Measurements from ENCODE around the gene NFIB. TPM values are rescaled to one million over a fixed set of nuclear protein-coding genes. Genes with fewer than 3 reads are reported as not detected.

The NFIB gene
- polyA plus RNA-seq, 2 of the 4 experiments (the other 2 are of a cell fraction) = 10.7 to 21.7 TPM

GRCh38 chr9:14193328-14193990, 120.5 kb downstream of the NFIB start:
- no peak overlapping the region for H3K4me3 ChIP-seq
- H3K4me1 ChIP-seq = peaks cover 13% of the 10 kb centered on the region; the same call in 2 of the 3 replicates
- no peak for DNase-seq (ENCODE audit: low read depth in 1 of 2, low spot score in 1 of 2)
- H3K27ac ChIP-seq = no peak overlapping the region
- FAIRE-seq = no peak
- TF ChIP-seq, protein P1, sequence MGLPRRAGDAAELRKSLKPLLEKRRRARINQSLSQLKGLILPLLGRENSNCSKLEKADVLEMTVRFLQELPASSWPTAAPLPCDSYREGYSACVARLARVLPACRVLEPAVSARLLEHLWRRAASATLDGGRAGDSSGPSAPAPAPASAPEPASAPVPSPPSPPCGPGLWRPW (IDR thresholded peaks at IDR 0.05) = no peak
- TF ChIP-seq EHMT2 (IDR thresholded peaks at IDR 0.05; ENCODE audit: low read depth) = no peak
- no peak for TF ChIP-seq TP53 (CRISPR knock-in tag; IDR thresholded peaks at IDR 0.05)
- no peak for TF ChIP-seq RNF2 (IDR thresholded peaks at IDR 0.05; ENCODE audit: borderline replicate concordance, low read depth)
- TF ChIP-seq HOXA7 (CRISPR knock-in tag; IDR thresholded peaks at IDR 0.05) = no peak
- no peak for TF ChIP-seq MAX (IDR thresholded peaks at IDR 0.05)
- TF ChIP-seq MAFK (IDR thresholded peaks at IDR 0.05; ENCODE audit: partially characterized antibody) = no peak
- ATAC-seq = no peak
- POLR2A ChIA-PET = interaction anchor here (0.5 kb wide), 1 partner anchor 167 kb away, joined by 3 read pairs; no protein-coding TSS in a partner anchor
- WGBS (ENCODE audit: missing lambda C conversion rate) = 93% methylated on average over 7 of the region's 7 CpGs
- no peaks in the 10 kb centered on the region for H3K9me3 ChIP-seq
- CTCF ChIA-PET = no interaction called here
- H3K4me2 ChIP-seq = no peak overlapping the region

- H3K27ac ChIP-seq = no peak overlapping the region
- FAIRE-seq (no peak), DNase-seq (ENCODE audit: low read depth in 1 of 2, low spot score in 1 of 2) (no peak), ATAC-seq (no peak)
- peaks cover 17% of the 10 kb centered on the region; the same call in 2 of the 3 replicates for H3K4me1 ChIP-seq
- no peak overlapping the region for H3K4me2 ChIP-seq
- ChIA-PET CTCF (no interaction called here), POLR2A (no interaction called here)
- H3K9me3 ChIP-seq = no peaks in the 10 kb centered on the region
- no peak overlapping the region for H3K4me3 ChIP-seq
- no peak for TF ChIP-seq MAZ (IDR thresholded peaks at IDR 0.05; ENCODE audit: borderline replicate concordance, low read depth, low read length)
- no peak for TF ChIP-seq ZNF302 (CRISPR knock-in tag; IDR thresholded peaks at IDR 0.05)
- TF ChIP-seq SMC3 (IDR thresholded peaks at IDR 0.05) = no peak
- no peak for TF ChIP-seq POLR2A (IDR thresholded peaks at IDR 0.05; ENCODE audit: low read length)
- no peak for TF ChIP-seq MAFK (IDR thresholded peaks at IDR 0.05; ENCODE audit: partially characterized antibody)
- no peak for TF ChIP-seq HOXA7 (CRISPR knock-in tag; IDR thresholded peaks at IDR 0.05)
- TF ChIP-seq FOXS1 (CRISPR knock-in tag; IDR thresholded peaks at IDR 0.05) = no peak
- no peak for TF ChIP-seq NR3C1 (IDR thresholded peaks at IDR 0.05)
- WGBS (ENCODE audit: missing lambda C conversion rate) = 93% methylated on average over 1 of the region's 1 CpG
Measured at GRCh38 chr9:14192556-14192955, 121.4 kb downstream of the NFIB start.

- CTCF ChIA-PET = interaction anchor here (2.0 kb wide), 1 partner anchor 9 kb away, joined by 8 read pairs; no protein-coding TSS in a partner anchor
- WGBS (ENCODE audit: missing lambda C conversion rate) = 93% methylated on average over 1 of the region's 1 CpG
- POLR2A ChIA-PET = no interaction called here
Measured at GRCh38 chr9:14191512-14191911, 122.4 kb downstream of the NFIB start.

GRCh38 chr9:14190240-14190639, 123.7 kb downstream of the NFIB start:
- FAIRE-seq (no peak), DNase-seq (ENCODE audit: low read depth in 1 of 2, low spot score in 1 of 2) (no peak), ATAC-seq (no peak)
- no peak overlapping the region for H3K27ac ChIP-seq
- no peak overlapping the region for H3K4me2 ChIP-seq
- H3K4me3 ChIP-seq = no peak overlapping the region
- no peak for TF ChIP-seq CTCF (IDR thresholded peaks at IDR 0.05)
- TF ChIP-seq HEYL (CRISPR knock-in tag; IDR thresholded peaks at IDR 0.05) = no peak
- TF ChIP-seq JUNB (IDR thresholded peaks at IDR 0.05) = no peak
- TF ChIP-seq, protein P2, sequence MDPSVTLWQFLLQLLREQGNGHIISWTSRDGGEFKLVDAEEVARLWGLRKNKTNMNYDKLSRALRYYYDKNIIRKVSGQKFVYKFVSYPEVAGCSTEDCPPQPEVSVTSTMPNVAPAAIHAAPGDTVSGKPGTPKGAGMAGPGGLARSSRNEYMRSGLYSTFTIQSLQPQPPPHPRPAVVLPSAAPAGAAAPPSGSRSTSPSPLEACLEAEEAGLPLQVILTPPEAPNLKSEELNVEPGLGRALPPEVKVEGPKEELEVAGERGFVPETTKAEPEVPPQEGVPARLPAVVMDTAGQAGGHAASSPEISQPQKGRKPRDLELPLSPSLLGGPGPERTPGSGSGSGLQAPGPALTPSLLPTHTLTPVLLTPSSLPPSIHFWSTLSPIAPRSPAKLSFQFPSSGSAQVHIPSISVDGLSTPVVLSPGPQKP (IDR thresholded peaks at IDR 0.05; ENCODE audit: low read depth, low read length) = no peak
- TF ChIP-seq, protein P3, sequence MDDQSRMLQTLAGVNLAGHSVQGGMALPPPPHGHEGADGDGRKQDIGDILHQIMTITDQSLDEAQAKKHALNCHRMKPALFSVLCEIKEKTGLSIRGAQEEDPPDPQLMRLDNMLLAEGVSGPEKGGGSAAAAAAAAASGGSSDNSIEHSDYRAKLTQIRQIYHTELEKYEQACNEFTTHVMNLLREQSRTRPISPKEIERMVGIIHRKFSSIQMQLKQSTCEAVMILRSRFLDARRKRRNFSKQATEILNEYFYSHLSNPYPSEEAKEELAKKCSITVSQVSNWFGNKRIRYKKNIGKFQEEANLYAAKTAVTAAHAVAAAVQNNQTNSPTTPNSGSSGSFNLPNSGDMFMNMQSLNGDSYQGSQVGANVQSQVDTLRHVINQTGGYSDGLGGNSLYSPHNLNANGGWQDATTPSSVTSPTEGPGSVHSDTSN (IDR thresholded peaks at IDR 0.05) = no peak
- TF ChIP-seq HOXB5 (CRISPR knock-in tag; IDR thresholded peaks at IDR 0.05) = no peak
- TF ChIP-seq MAFK (IDR thresholded peaks at IDR 0.05; ENCODE audit: partially characterized antibody) = peak; percentile 14
- 85% methylated on average over 1 of the region's 1 CpG for WGBS (ENCODE audit: missing lambda C conversion rate)
- H3K4me1 ChIP-seq = peaks cover 17% of the 10 kb centered on the region; the same call in 2 of the 3 replicates
- no peaks in the 10 kb centered on the region for H3K9me3 ChIP-seq
- ChIA-PET CTCF (interaction anchor here (0.6 to 2.0 kb wide), 2 partner anchors 11 to 89 kb away, joined by 3 to 8 read pairs; no protein-coding TSS in a partner anchor), POLR2A (no interaction called here)

More at GRCh38 chr9:14191512-14191911, 122.4 kb downstream of the NFIB start:
- Histone ChIP-seq H3K4me3 (no peak overlapping the region), H3K4me2 (no peak overlapping the region), H3K4me1 (peaks cover 17% of the 10 kb centered on the region; the same call in 2 of the 3 replicates), H3K27ac (no peak overlapping the region), H3K9me3 (no peaks in the 10 kb centered on the region)
- no peak for DNase-seq (ENCODE audit: low read depth in 1 of 2, low spot score in 1 of 2)
- no peak for FAIRE-seq
- no peak for ATAC-seq
- TF ChIP-seq HOXB5 (CRISPR knock-in tag; IDR thresholded peaks at IDR 0.05) = no peak
- no peak for TF ChIP-seq PHF8 (IDR thresholded peaks at IDR 0.05; ENCODE audit: borderline replicate concordance, low read depth)
- no peak for TF ChIP-seq KDM1A (IDR thresholded peaks at IDR 0.05; ENCODE audit: low read depth)

Measured in A549 (cell line).